SU-DHL-6 (cell line): ENCODE data around the gene PER2.

Experiments used
- H2AFZ ChIP-seq: fragments of 200-600 bp; sonication (generic); 2 replicates; pipeline ENCODE4 v1.6.1; 2014; ENCODE audit warnings: low read depth, mild to moderate bottlenecking, moderate library complexity, mixed read lengths, antibody characterized with exemption, low read length; ENCODE audit not compliant: severe bottlenecking
- H3F3A ChIP-seq: fragments of 200-600 bp; shearing (Covaris generic); 2 replicates; pipeline ENCODE4 v1.6.0; 2016; ENCODE audit warnings: antibody characterized with exemption, mild to moderate bottlenecking; ENCODE audit not compliant: insufficient read depth
- H3K27ac ChIP-seq: fragments of 200-600 bp; sonication (generic); 2 replicates; pipeline ENCODE4 v1.5.1; 2016; ENCODE audit warnings: low read depth, mild to moderate bottlenecking, low read length, moderate library complexity, mixed read lengths
- H3K27me3 ChIP-seq: fragments of 200-600 bp; sonication (generic), shearing (Covaris generic); 2 replicates; pipeline ENCODE4 v1.6.0; 2014; ENCODE audit warnings: mild to moderate bottlenecking, low read length
- H3K36me3 ChIP-seq: fragments of 200-600 bp; sonication (generic); 2 replicates; pipeline ENCODE4 v1.6.1; 2014; ENCODE audit warnings: mild to moderate bottlenecking, low read length, mixed read lengths
- H3K4me2 ChIP-seq: fragments of 300-600, 200-600 bp; shearing (Covaris generic), sonication (generic); 2 replicates; pipeline ENCODE4 v1.6.0; 2014; ENCODE audit warnings: low read length, low read depth, mild to moderate bottlenecking; ENCODE audit not compliant: poor library complexity, severe bottlenecking
- H3K4me3 ChIP-seq: fragments of 200-600 bp; sonication (generic); 2 replicates; pipeline ENCODE4 v1.5.1; 2014; ENCODE audit warnings: antibody characterized with exemption, low read length, mild to moderate bottlenecking, mixed read lengths; ENCODE audit not compliant: insufficient read depth, poor library complexity, severe bottlenecking
- H3K79me2 ChIP-seq: fragments of 200-600 bp; sonication (generic); 2 replicates; pipeline ENCODE4 v1.6.1; 2014; ENCODE audit warnings: mild to moderate bottlenecking, low read length, moderate library complexity; ENCODE audit not compliant: insufficient read depth
- H3K9ac ChIP-seq: fragments of 200-600 bp; sonication (generic); 2 replicates; pipeline ENCODE4 v1.7.0; 2014; ENCODE audit warnings: mild to moderate bottlenecking, low read length
- H3K9me2 ChIP-seq: fragments of 200-600 bp; sonication (generic); replicated peaks from 2 replicates; pipeline ENCODE4 v1.6.1; 2014; ENCODE audit warnings: low read length; ENCODE audit not compliant: insufficient read depth
- H3K9me3 ChIP-seq: fragments of 200-600 bp; sonication (generic); 2 replicates; pipeline ENCODE4 v1.6.1; 2014; ENCODE audit warnings: low read length, mixed read lengths; ENCODE audit not compliant: insufficient read depth
- H4K20me1 ChIP-seq: fragments of 200-600 bp; sonication (generic); 2 replicates; pipeline ENCODE4 v1.6.1; 2014; ENCODE audit warnings: low read depth, mild to moderate bottlenecking, antibody characterized with exemption, low read length, moderate library complexity, mixed read lengths
- CTCF ChIP-seq: fragments of 200-600 bp; sonication (generic); IDR thresholded peaks from one replicate; pipeline ENCODE4 v1.5.1; 2017; ENCODE audit warnings: antibody characterized with exemption, mild to moderate bottlenecking, low read length, moderate library complexity; ENCODE audit not compliant: insufficient read depth, poor library complexity, severe bottlenecking
- EZH2phosphoT487 ChIP-seq: fragments of 200-600 bp; sonication (generic), shearing (Covaris generic); conservative IDR thresholded peaks from 2 replicates; pipeline ENCODE4 v1.6.1; 2018; ENCODE audit warnings: mild to moderate bottlenecking, antibody characterized with exemption, low read length, moderate library complexity, mixed read lengths

PER2 gene

GRCh38 chr2:238286551-238286950 is 1.9 kb downstream of the PER2 start:
- no peak overlapping the region for H3K4me3 ChIP-seq
- no peaks in the 10 kb centered on the region for H3K9me2 ChIP-seq
- H3K27ac ChIP-seq, result no peak overlapping the region
- H3F3A ChIP-seq, result peaks cover 13% of the 10 kb centered on the region; the same call in 1 of the 2 replicates
- no peak overlapping the region for H2AFZ ChIP-seq
- no peaks in the 10 kb centered on the region for H3K27me3 ChIP-seq
- TF ChIP-seq CTCF, result no peak
- TF ChIP-seq EZH2phosphoT487, result no peak
- H3K9me3 ChIP-seq, result no peaks in the 10 kb centered on the region
- H3K36me3 ChIP-seq, result no peaks in the 10 kb centered on the region
- peak overlapping the region; percentile 80; the same call in 1 of the 2 replicates for H3K9ac ChIP-seq
- H4K20me1 ChIP-seq, result peaks cover 7% of the 10 kb centered on the region; the same call in 1 of the 2 replicates
- H3K79me2 ChIP-seq, result peaks cover 67% of the 10 kb centered on the region
- peak overlapping the region; percentile 78 for H3K4me2 ChIP-seq

GRCh38 chr2:238286095-238286494 is 2.3 kb downstream of the PER2 start:
- Histone ChIP-seq H3K9me2 (no peaks in the 10 kb centered on the region), H4K20me1 (peaks cover 7% of the 10 kb centered on the region; the same call in 1 of the 2 replicates), H3K9ac (no peak overlapping the region; the same call in 1 of the 2 replicates), H3K4me2 (peak overlapping the region; percentile 78), H3K9me3 (no peaks in the 10 kb centered on the region), H3F3A (peaks cover 13% of the 10 kb centered on the region; the same call in 1 of the 2 replicates), H3K27ac (no peak overlapping the region), H3K4me3 (no peak overlapping the region), H3K36me3 (no peaks in the 10 kb centered on the region), H3K79me2 (peaks cover 72% of the 10 kb centered on the region), H2AFZ (no peak overlapping the region), H3K27me3 (no peaks in the 10 kb centered on the region)
- TF ChIP-seq EZH2phosphoT487, result no peak
- TF ChIP-seq CTCF, result no peak

- Histone ChIP-seq H3F3A (peaks cover 13% of the 10 kb centered on the region; the same call in 1 of the 2 replicates), H3K4me3 (no peak overlapping the region), H3K36me3 (no peaks in the 10 kb centered on the region), H3K9me3 (no peaks in the 10 kb centered on the region), H3K79me2 (peaks cover 76% of the 10 kb centered on the region), H3K27me3 (no peaks in the 10 kb centered on the region), H2AFZ (no peak overlapping the region), H3K9ac (no peak overlapping the region), H3K9me2 (no peaks in the 10 kb centered on the region), H4K20me1 (peaks cover 7% of the 10 kb centered on the region; the same call in 1 of the 2 replicates), H3K4me2 (no peak overlapping the region), H3K27ac (no peak overlapping the region)
- TF ChIP-seq CTCF (no peak), EZH2phosphoT487 (no peak)
Measured at GRCh38 chr2:238285653-238286082, 2.7 kb downstream of the PER2 start.
